MCF 10A (cell line): ENCODE data around the gene LAP3. TPM values are rescaled to one million over a fixed set of nuclear protein-coding genes. Genes with fewer than 3 reads are reported as not detected.

Source experiments
- BruUV-seq: library from RNA; stranded (reverse); fragments of 400-500 nt; replicated peaks from 2 replicates; lab custom pipeline; 2021; lab: Mats Ljungman, UMichigan
- CTCF ChIA-PET: fragments of 300-600 bp; sonication (Branson Sonifier 250); formaldehyde crosslinking; extraction: SDS; loops from one replicate; lab custom pipeline; 2021; ENCODE audit warnings: antibody characterized with exemption, inconsistent platforms; lab: Yijun Ruan, JAX
- POLR2A ChIA-PET: fragments of 300-600, 350-650 bp; sonication (Branson Sonifier 250); formaldehyde crosslinking; extraction: SDS; loops from one replicate; lab custom pipeline; 2020; ENCODE audit warnings: antibody characterized with exemption, inconsistent platforms; lab: Yijun Ruan, JAX
- DNase-seq: peaks from one replicate; pipeline ENCODE4 v3.0.0-alpha.2; 2018; ENCODE audit not compliant: unreplicated experiment
- H3K27ac Mint-ChIP-seq: one replicate; pipeline ENCODE4 v1.8.0; 2022; ENCODE audit warnings: mild to moderate bottlenecking, low read depth, mixed read lengths; ENCODE audit not compliant: unreplicated experiment
- H3K27me3 Mint-ChIP-seq: one replicate; pipeline ENCODE4 v1.8.0; 2022; ENCODE audit warnings: mixed read lengths; ENCODE audit not compliant: insufficient read depth, unreplicated experiment
- H3K36me3 Mint-ChIP-seq: one replicate; pipeline ENCODE4 v1.8.0; 2022; ENCODE audit warnings: mild to moderate bottlenecking, moderate library complexity, mixed read lengths; ENCODE audit not compliant: insufficient read depth, unreplicated experiment
- H3K4me1 Mint-ChIP-seq: one replicate; pipeline ENCODE4 v1.8.0; 2022; ENCODE audit warnings: mixed read lengths; ENCODE audit not compliant: insufficient read depth, unreplicated experiment
- H3K4me3 Mint-ChIP-seq: one replicate; pipeline ENCODE4 v1.8.0; 2022; ENCODE audit warnings: mild to moderate bottlenecking, moderate library complexity, mixed read lengths; ENCODE audit not compliant: unreplicated experiment
- H3K9me3 Mint-ChIP-seq: one replicate; pipeline ENCODE4 v1.8.0; 2022; ENCODE audit warnings: mixed read lengths; ENCODE audit not compliant: unreplicated experiment
- intact Hi-C: fragments of 100-400 bp; cut with micrococcal nuclease; formaldehyde crosslinking; loops from 2 replicates; pipeline ENCODE4 v1.14.1; 2022
- total RNA-seq: library from RNA; stranded (reverse); gene quantifications from 2 replicates; pipeline ENCODE4 v1.2.3, GENCODE V29; 2022
- TF ChIP-seq, protein P1 (sequence below): fragments of 200-600 bp; IDR thresholded peaks from one replicate; pipeline ENCODE4 v1.8.0; 2022; ENCODE audit warnings: antibody characterized with exemption, mild to moderate bottlenecking; ENCODE audit not compliant: unreplicated experiment

The LAP3 gene
- total RNA-seq, 1 experiment from 2014 or later, result 45.0 TPM

DNA sequence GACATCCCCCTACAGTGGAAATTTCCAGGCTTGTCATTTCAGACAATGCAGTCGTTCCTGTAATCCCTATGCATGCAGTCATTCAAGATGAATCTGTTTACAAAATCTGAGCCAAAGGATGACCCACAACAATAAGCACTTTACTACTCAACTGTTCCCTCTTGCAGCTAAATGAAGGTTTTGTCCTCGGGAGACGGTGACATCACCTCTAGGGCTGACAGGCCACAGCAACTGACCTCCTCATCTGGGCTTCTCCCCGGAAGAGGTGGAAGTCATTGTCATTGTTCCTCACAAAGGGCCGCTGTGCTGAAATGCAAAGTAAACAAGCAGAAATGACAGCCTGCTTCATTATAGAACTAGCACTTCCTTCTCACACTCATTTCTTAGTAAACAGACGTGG lies 32.8 kb upstream of the LAP3 start:
- Mint-ChIP-seq H3K27ac (no peak overlapping the region), H3K9me3 (no peaks in the 10 kb centered on the region), H3K27me3 (peaks cover 11% of the 10 kb centered on the region), H3K4me1 (no peaks in the 10 kb centered on the region), H3K4me3 (no peak overlapping the region), H3K36me3 (no peaks in the 10 kb centered on the region)
- BruUV-seq, result no TSS peak
- ChIA-PET POLR2A (interaction anchor here (1.0 to 1.5 kb wide), 3 partner anchors 9 to 266 kb away, joined by 3 to 4 read pairs (median 3); partner anchors contain the start of genes DCAF16 and QDPR), CTCF (interaction anchor here (0.7 kb wide), 1 partner anchor 136 kb away, joined by 3 read pairs; no protein-coding TSS in a partner anchor)
- intact Hi-C loops, result no loop called here
- TF ChIP-seq, protein P1, sequence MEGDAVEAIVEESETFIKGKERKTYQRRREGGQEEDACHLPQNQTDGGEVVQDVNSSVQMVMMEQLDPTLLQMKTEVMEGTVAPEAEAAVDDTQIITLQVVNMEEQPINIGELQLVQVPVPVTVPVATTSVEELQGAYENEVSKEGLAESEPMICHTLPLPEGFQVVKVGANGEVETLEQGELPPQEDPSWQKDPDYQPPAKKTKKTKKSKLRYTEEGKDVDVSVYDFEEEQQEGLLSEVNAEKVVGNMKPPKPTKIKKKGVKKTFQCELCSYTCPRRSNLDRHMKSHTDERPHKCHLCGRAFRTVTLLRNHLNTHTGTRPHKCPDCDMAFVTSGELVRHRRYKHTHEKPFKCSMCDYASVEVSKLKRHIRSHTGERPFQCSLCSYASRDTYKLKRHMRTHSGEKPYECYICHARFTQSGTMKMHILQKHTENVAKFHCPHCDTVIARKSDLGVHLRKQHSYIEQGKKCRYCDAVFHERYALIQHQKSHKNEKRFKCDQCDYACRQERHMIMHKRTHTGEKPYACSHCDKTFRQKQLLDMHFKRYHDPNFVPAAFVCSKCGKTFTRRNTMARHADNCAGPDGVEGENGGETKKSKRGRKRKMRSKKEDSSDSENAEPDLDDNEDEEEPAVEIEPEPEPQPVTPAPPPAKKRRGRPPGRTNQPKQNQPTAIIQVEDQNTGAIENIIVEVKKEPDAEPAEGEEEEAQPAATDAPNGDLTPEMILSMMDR, result no peak
- DNase-seq, result no peak

DNA sequence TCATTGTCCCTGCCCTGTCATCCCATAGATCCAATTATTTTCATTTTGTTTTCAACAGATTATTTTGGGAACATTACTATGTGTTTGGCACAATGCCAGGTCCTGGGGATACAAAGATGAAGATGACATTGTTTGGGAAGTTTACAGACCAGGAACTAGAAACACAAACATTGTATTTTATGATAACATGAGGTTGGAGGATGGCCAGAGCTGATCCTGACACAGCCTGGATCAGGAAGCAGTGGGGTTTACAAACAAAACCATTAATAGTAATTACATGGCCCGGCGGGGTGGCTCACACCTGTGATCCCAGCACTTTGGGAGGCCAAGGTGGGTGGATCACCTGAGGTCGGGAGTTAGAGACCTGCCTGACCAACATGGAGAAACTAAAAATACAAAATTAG lies 32.2 kb upstream of the LAP3 start:
- no TSS peak for BruUV-seq
- Mint-ChIP-seq H3K27me3 (peaks cover 8% of the 10 kb centered on the region), H3K36me3 (no peaks in the 10 kb centered on the region), H3K4me1 (no peaks in the 10 kb centered on the region), H3K9me3 (no peaks in the 10 kb centered on the region), H3K27ac (no peak overlapping the region), H3K4me3 (no peak overlapping the region)
- TF ChIP-seq, protein P1, result no peak
- CTCF ChIA-PET, result interaction anchor here (0.7 to 1.0 kb wide), 3 partner anchors 9 to 136 kb away, joined by 3 read pairs; no protein-coding TSS in a partner anchor
- POLR2A ChIA-PET, result interaction anchor here (1.0 to 1.5 kb wide), 5 partner anchors 9 to 265 kb away, joined by 3 to 4 read pairs (median 3); partner anchors contain the start of genes DCAF16 and QDPR
- no peak for DNase-seq
- intact Hi-C loops, result no loop called here

DNA sequence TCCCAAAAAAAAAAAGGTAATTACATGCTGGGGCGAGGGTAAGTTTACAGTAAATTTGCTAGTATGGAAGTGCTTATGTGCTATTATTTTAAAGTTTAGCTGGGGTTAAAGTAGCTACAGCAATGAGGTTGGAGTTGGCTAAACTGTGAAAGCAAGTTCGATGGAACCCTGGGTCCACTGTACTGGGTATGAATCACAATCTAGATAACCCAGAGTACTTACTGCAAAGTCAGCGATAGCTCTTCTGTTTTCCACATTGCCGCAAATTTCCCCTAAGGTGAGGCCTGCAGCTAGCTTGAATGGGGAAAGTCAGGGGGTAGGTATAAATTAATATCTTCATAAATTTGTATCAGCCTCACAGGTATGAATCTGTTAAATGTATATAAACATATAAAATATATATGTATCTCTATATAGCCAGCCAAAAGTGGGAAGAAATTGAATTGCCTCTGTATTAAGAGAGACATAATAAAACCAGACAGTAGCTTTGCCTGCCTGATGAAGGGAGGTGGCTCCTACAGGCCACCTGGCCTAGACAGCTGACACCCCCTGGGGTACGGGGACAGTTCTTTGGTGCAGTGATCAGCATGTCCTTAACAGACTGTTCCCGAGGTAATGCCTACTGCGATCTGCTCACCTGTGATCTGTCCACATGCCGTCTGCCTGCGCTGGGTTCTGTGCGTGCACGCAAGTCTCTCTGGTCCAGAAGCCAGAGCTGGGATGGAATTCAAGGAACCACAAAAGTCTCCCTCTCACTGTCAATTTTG lies 31.4 kb upstream of the LAP3 start:
- H3K4me1 Mint-ChIP-seq, result no peaks in the 10 kb centered on the region
- H3K27ac Mint-ChIP-seq, result no peak overlapping the region
- H3K9me3 Mint-ChIP-seq, result no peaks in the 10 kb centered on the region

DNA sequence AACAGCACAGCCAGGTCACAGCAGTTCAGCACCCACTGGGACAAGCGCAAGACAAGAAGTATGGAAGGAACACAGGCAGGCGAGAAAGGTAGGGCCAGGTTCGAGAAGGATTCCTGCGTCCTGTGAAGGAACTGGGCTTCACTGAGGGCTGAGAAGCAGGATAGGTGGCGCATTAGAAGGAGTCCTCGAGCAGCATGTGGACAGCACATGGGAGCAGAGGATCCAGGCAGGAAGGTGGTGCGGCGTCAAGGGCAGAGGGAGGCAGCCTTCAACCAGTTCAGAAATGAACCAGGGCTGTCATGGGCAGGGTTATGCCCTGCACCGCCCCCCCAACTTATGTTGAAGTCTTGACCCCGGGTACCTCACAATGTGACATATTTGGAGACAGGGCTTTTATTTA lies 30.8 kb upstream of the LAP3 start:
- no peak for DNase-seq
- CTCF ChIA-PET, result interaction anchor here (0.5 to 4.4 kb wide), 5 partner anchors 17 to 1047 kb away, joined by 3 to 50 read pairs (median 4); no protein-coding TSS in a partner anchor
- POLR2A ChIA-PET, result interaction anchor here (1.2 kb wide), 1 partner anchor 11 kb away, joined by 4 read pairs; no protein-coding TSS in a partner anchor
- Mint-ChIP-seq H3K9me3 (no peaks in the 10 kb centered on the region), H3K4me3 (no peak overlapping the region), H3K4me1 (no peaks in the 10 kb centered on the region), H3K27ac (no peak overlapping the region), H3K36me3 (no peaks in the 10 kb centered on the region), H3K27me3 (no peaks in the 10 kb centered on the region)
- TF ChIP-seq, protein P1, result no peak
- intact Hi-C loops, result no loop called here
- no TSS peak for BruUV-seq

More for the DNA sequence above, 31.4 kb upstream of the LAP3 start:
- DNase-seq, result no peak
- Mint-ChIP-seq H3K36me3 (no peaks in the 10 kb centered on the region), H3K27me3 (peaks cover 1% of the 10 kb centered on the region), H3K4me3 (no peak overlapping the region)
- no TSS peak for BruUV-seq
- POLR2A ChIA-PET, result interaction anchor here (1.0 to 1.5 kb wide), 3 partner anchors 11 to 265 kb away, joined by 3 to 4 read pairs (median 4); partner anchors contain the start of gene DCAF16
- TF ChIP-seq, protein P1, result no peak
- intact Hi-C loops, result no loop called here
- CTCF ChIA-PET, result interaction anchor here (0.6 to 1.2 kb wide), 4 partner anchors 10 to 51 kb away, joined by 3 to 4 read pairs (median 3); no protein-coding TSS in a partner anchor
